Measurements from ENCODE around the gene LONP2. TPM values are rescaled to one million over a fixed set of nuclear protein-coding genes. Genes with fewer than 3 reads are reported as not detected.

Gene LONP2
- 43.2 TPM for polyA plus RNA-seq (2013, experiment 1 of 2; ENCODE audit: insufficient read length)
- polyA plus RNA-seq (2013, experiment 2 of 2; ENCODE audit: insufficient read length) = 41.1 TPM

- DNase-seq = peak; percentile 88
Measured at GRCh38 chr16:48244080-48244862, at the start of gene LONP2. Gene LONP2 (plus strand): TSS chr16:48244300. CDS start chr16:48244389, 89 bp downstream.

- peak; percentile 17 for DNase-seq
Measured at GRCh38 chr16:48194828-48195556, 49.1 kb upstream of the LONP2 start.

- DNase-seq = no peak
Measured at GRCh38 chr16:48197294-48197693, 46.8 kb upstream of the LONP2 start.

- DNase-seq = no peak
Measured at GRCh38 chr16:48201515-48202201, 42.4 kb upstream of the LONP2 start.

GRCh38 chr16:48203974-48204824 lies 39.9 kb upstream of the LONP2 start:
- no peak for DNase-seq

- no peak for DNase-seq
Measured at GRCh38 chr16:48204825-48205151, 39.3 kb upstream of the LONP2 start.

GRCh38 chr16:48206594-48207242 lies 37.4 kb upstream of the LONP2 start:
- DNase-seq = no peak

- no peak for DNase-seq
Measured at GRCh38 chr16:48210747-48211146, 33.4 kb upstream of the LONP2 start.

GRCh38 chr16:48212033-48212432 lies 32.1 kb upstream of the LONP2 start:
- no peak for DNase-seq

GRCh38 chr16:48215738-48216137 lies 28.4 kb upstream of the LONP2 start:
- no peak for DNase-seq

GRCh38 chr16:48217708-48218107 lies 26.4 kb upstream of the LONP2 start:
- DNase-seq = no peak

- no peak for DNase-seq
Measured at GRCh38 chr16:48218473-48218872, 25.6 kb upstream of the LONP2 start.

GRCh38 chr16:48220891-48221290 lies 23.2 kb upstream of the LONP2 start:
- no peak for DNase-seq

GRCh38 chr16:48223490-48223889 lies 20.6 kb upstream of the LONP2 start:
- DNase-seq = no peak

- DNase-seq = peak; percentile 38
Measured at GRCh38 chr16:48225456-48225855, 18.6 kb upstream of the LONP2 start.

- peak; percentile 35 for DNase-seq
Measured at GRCh38 chr16:48231727-48232492, 12.2 kb upstream of the LONP2 start.

- no peak for DNase-seq
Measured at GRCh38 chr16:48232493-48233040, 11.5 kb upstream of the LONP2 start.

GRCh38 chr16:48234630-48235029 lies 9.5 kb upstream of the LONP2 start:
- no peak for DNase-seq

- no peak for DNase-seq
Measured at GRCh38 chr16:48235058-48235555, 9.0 kb upstream of the LONP2 start.

- DNase-seq = no peak
Measured at GRCh38 chr16:48235556-48236136, 8.5 kb upstream of the LONP2 start.
